Skin epidermis (tissue), 12 donors: Measurements from ENCODE around the gene MRPS15.
A peak's percentile ranks its signal among the peaks of the same experiment; 100 is the strongest.
"Not testable (repeated sequence)": the region's sequence is repeated elsewhere in the genome, so short reads cannot be mapped to it uniquely, and the experiment has no call there.

ENCODE experiments used
- H3K27ac ChIP-seq, 21 experiments: fragments of 200-600 bp; sonication (generic) in 11 of 21; one replicate each; pipeline ENCODE4 v1.5.0; 2020; ENCODE audit warnings: mild to moderate bottlenecking in 3 of 21, inconsistent platforms in 2 of 21, moderate library complexity in 2 of 21
- H3K4me3 ChIP-seq, 7 experiments: fragments of 200-600 bp; sonication (generic) in 2 of 7; one replicate each; pipeline ENCODE4 v1.5.0; 2020; ENCODE audit warnings: inconsistent platforms in 2 of 7, mild to moderate bottlenecking in 2 of 7, moderate library complexity in 1 of 7

Gene MRPS15

DNA sequence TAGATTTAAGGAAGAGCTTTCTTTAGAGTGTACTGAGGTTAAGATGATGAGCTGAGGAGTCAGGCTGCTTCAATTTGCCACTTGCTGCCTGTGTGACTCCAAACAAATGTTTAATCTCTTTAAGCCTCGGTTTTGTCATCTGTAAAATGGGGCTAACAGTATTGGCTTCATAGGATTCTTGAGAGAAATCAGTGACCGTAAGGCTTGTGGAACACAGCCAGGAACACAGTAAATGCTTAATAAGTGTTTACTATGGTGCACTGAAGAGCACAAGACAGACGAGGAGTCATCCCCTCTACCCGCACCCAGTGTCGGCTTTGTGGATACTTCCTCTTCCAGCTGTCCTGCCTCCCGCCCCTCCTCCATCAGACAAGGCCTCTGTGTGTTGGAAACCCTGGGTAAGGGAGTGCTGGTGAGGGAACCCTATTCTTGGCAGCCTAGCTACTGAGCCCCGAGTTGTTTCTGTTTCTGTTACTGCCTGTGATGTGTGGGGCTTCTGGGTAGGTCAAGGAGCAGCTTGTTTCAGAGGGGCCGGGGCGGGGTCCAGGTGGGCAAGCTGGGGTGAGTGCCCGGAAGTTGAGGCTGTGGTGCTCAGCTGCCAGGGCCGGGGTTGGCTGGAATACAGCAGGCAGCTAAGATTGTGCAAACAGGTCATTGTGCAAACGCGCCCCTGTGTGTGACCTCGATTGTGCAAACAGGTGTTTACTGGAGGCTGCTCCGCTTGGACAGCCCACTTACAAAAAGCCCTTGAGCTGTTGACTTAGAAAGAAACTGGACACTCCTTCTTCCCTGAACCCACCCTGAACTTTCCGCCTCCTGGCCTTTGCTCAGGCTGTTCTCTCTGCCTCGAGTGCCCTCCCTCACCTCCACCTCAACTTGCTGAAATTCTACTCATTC is 22.5 kb upstream of the MRPS15 start:
- H3K4me3 ChIP-seq, result no peak overlapping the region

DNA sequence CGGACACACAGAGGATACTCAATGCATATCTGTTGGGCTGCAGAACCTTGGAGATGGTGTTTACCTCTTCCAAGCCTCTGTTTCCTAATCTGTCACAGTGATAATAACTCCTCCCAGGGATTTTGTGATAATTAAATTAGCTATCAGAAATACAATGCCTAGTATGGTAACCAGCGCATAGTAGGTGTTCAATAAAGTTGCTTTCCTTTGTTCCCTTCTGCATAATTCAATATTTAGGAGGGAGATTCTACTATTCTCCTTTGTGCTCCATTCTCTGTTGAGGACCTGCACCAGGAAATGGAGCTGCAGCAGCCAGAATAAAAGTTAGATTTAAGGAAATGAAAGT is 21.9 kb upstream of the MRPS15 start:
- Histone ChIP-seq H3K4me3 (no peak overlapping the region), H3K27ac (peak overlapping the region in 7 of 21 experiments; percentile 45 to 67 (median 56))

More for the DNA sequence above, 22.5 kb upstream of the MRPS15 start:
- H3K27ac ChIP-seq, result peak overlapping the region in 11 of 21 experiments; percentile 1 to 67 (median 53)

DNA sequence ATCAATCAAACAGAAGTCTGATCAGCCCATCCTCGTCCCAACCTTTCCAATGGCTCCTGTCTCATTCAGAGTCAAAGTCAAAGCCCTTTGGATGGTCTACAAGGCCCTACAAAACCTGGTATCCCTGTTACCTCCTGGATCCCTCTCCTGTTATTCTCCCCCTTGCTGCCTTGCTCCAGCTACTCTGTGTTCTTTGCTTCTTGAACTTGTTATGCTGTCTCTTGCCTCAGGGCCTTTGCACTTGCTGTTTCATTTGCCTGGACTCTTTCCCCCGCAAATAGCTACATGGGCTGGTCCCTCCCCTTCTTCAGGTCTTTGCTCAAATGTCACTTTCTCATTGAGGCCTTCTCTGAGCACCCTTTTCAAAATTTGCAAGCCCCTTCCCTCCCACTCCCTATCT is 19.9 kb upstream of the MRPS15 start:
- no peak overlapping the region for H3K27ac ChIP-seq

DNA sequence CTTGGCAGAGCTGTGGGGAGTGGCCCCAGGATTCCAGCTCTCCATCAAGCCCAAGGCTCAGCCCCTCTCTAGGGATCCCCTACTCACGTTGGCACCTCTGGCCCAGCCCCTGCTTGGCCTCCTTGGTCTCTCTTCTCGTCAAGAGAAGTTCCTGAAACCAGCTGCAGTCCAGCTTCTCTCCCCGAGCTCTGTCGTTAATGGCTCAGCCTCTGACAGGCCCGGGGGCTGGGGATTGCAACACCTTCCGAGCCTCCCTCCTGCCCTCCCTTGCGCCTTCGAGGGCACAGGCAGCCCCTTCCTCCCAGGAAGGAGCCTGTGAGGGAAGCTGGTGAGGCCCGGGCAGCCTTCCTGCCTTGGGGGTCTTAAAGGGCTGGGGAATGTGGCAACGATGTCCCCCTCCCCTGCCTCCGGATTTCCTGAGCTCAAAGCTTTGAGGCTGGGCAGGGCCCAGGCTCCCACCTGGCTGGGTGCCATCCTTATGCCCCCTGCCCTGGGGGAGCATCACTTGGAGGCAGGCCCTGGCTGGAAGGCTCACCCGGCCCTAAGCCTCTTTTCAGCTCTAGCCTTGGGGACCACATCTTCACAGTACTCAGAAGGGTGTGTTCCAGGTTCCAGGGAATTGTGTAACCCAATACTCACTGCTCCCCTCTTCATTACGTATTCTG is 18.7 kb upstream of the MRPS15 start, which contains the start of gene CSF3R:
Gene CSF3R, minus strand, starts transcription at position 190 of the 665 bp plus-strand sequence. CDS start 3,417 bp downstream, outside the sequence.
- H3K4me3 ChIP-seq, result peak within 1 kb of the TSS in 3 of 7 experiments; percentile 6 to 15 (median 9)

More for the DNA sequence above, 19.9 kb upstream of the MRPS15 start:
- H3K4me3 ChIP-seq, result no peak overlapping the region

DNA sequence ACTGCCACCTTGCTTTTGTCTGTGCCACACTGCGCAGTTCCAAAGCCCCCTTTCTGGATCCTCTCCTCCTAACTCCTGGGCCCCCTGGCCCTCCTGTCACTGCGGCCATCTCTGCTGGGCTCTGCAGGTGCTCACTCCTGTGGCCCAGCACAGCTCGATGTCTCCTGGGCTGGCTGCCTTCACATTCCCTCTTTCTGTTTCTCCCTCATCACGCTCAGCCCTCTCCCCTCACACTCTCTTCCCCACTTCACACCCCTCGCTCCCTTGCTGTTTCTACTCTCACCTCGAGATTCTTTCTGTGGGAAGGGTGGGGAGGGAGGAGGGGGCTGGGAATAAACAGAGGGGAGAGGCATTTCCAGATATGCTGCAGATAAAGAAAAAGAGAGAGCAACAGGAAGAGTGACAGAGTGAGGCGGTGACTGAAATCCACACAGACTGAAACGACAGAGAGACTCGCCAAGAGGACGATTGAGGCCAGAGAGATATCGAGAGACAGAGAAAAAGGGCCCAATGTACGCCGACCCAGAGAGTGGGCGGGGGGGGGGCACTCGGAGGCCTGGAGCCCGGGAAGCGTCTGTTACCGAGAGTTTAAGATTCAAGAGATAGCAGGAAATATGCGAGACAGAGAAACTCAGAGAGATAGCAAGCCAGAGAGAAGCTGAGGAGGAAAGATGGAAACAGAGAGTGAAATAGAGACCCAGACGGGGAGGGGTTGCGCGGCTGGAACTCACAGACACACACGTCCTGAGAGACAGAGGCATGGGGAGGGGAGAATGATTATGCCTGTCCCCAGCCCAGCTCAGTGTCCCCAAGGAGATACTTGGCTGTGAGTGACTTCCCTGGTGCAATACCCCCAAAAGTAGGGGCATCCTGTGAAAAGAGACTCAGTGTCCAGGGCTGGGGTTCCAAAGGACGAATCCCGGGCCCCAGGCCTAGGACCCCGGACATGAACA is 17.9 kb upstream of the MRPS15 start:
- H3K27ac ChIP-seq, result peak overlapping the region in 15 of 21 experiments; percentile 1 to 71 (median 34)
- H3K4me3 ChIP-seq, result peak overlapping the region in 3 of 7 experiments; percentile 6 to 15 (median 9)

More for the DNA sequence above, 18.7 kb upstream of the MRPS15 start, which contains the start of gene CSF3R:
- H3K27ac ChIP-seq, result peak within 1 kb of the TSS in 15 of 21 experiments; percentile 1 to 71 (median 35)

DNA sequence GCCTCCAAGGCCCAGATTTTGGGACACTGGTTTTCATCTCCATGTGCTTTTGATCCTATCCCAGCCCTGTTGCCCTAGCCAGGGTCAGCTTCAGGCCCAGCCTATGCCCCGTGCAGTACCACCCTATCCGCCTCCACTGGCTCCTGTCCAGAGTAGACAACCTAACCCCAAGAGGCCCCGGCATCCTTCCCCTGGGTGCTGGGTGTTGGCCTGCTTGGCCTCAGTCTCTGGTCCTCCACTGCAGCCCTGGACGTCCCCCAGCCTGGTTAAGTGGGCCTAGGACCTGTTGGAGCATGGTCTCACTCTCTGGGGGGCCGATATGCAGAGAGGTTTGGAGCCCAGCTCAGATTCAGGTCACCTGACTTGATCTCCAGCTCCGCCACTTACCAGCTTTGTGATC is 16.9 kb upstream of the MRPS15 start:
- Histone ChIP-seq H3K4me3 (no peak overlapping the region), H3K27ac (no peak overlapping the region)

DNA sequence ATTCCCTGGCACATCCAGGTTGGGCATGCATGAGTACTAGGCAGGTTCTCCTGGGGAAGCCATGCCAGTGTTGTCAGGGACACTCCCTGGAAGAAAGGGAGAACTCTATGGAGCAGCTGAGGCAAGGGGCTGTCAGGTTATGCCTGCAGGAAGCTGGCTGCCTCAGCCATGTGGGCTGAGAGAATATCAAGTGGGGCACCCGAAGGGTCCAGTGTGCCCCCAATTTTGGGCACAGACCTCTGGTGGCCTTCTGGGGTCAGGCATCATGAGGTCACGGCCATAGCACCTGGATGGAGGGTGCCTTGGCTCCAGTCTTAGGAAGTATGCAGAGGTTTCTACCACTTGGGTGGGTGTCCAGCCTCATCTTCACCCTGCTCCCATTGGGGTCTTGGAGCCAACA is 16.0 kb upstream of the MRPS15 start:
- H3K27ac ChIP-seq, result no peak overlapping the region
- H3K4me3 ChIP-seq, result no peak overlapping the region

DNA sequence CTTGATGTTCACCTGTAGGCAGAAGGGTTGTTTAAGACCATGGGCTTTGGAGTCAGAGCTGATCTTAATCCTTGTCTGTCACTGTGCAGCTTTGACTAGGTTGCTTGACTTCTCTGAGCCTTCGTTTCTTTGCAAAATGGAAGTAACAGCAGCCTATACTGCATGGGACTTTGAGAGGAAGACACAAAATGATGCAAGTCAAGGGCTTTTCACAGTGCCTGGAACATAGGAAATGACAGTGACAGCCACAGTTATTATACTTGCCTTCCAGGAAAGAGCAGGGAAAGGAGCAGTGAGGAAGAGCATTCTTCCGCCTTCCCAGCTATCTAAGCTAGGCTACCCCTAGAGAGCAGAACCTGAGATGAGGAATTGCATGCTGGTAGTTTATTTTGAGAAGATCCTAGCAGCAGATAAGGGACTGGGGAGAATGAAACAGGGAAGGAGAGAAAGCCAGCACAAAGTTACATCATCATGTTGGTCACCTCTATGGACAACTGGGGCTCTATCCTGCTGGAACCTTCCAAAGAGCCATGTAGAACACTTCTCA is 15.4 kb upstream of the MRPS15 start:
- Histone ChIP-seq H3K27ac (no peak overlapping the region), H3K4me3 (no peak overlapping the region)

DNA sequence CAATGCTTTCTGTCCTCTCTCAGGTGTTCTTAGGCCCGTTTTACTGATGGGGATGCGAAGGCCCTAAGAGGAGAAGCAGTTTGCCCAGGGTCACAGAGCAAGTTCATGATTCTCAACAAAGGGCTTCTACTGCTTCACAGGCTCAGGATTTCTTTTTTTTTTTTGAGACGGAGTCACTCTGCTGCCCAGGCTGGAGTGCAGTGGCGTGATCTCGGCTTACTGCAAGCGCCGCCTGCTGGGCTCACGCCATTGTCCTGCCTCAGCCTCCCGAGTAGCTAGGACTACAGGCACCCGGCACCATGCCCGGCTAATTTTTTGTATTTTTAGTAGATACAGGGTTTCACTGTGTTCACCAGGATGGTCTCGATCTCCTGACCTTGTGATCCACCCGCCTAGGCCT is 13.4 kb upstream of the MRPS15 start:
- not testable (repeated sequence) for H3K27ac ChIP-seq, H3K4me3 ChIP-seq

DNA sequence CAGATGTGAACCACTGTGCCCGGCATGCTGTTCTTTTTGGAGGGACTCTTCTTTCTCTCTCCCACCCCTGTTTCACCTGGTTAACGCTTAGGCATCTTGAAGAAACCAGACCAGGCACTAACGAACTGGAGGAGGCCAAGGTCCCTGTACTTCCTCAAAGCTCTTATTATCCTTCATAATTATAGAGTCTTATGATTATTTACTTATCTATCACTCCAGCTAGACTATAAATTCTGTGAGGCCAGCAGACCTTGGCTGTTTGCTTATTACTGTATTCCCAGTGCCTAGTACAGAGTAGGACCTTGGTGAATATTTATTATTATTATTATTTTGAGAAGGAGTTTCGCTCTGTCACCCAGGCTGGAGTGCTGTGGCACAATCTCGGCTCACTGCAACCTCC is 12.8 kb upstream of the MRPS15 start:
- H3K27ac ChIP-seq, result no peak overlapping the region
- no peak overlapping the region for H3K4me3 ChIP-seq

DNA sequence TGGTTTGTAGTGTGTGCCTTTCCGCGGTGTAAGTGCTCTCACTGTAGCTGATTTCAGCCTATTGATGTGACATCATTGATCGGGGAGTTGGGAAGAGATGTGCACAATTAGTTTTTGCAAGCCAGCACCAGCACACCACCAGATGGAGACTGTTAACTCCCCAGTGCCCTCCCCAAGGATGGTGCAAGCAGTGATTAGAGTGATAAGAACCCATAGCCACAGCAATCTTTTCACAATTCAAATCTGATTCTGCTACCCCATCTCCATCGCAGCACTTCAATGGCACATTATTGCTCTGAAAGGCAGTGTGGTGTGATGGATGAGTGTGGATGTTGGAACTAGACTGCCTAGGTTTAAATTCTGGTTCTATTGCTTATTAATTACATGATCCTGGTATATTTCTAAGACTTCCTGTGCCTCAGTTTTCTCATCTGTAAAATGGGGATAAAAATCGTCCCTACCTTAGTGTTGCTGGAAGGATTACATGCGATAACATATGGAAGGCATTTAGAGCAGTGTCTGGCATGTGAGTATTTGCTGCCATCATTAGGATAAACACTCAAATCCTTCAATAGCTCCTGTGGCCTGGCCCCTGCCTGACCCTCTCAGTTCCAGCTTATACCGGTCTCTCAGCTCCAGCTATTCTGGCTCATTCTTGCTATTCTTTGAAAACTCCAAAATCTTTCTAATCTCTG is 11.9 kb upstream of the MRPS15 start:
- no peak overlapping the region for H3K27ac ChIP-seq
- no peak overlapping the region for H3K4me3 ChIP-seq

DNA sequence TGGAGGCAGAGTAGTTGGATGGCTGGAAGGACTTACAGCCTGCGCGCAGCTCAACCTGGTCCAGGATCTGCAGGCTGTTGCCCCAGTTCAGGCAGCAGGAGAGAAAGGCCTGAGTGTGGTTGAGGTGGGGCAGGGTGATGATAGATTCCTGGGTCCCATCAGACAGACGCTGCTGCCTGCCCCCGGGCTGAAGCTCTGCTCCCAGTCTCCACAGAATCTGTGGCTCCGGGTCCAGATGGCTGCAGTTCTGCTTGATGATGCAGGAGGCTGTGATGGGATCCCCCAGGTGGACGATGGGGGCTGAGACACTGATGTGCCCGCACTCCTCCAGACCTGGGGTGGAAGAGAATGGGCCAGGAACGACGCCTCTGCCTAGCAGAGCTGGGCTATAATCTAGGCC is 11.2 kb upstream of the MRPS15 start:
- Histone ChIP-seq H3K4me3 (no peak overlapping the region), H3K27ac (no peak overlapping the region)

DNA sequence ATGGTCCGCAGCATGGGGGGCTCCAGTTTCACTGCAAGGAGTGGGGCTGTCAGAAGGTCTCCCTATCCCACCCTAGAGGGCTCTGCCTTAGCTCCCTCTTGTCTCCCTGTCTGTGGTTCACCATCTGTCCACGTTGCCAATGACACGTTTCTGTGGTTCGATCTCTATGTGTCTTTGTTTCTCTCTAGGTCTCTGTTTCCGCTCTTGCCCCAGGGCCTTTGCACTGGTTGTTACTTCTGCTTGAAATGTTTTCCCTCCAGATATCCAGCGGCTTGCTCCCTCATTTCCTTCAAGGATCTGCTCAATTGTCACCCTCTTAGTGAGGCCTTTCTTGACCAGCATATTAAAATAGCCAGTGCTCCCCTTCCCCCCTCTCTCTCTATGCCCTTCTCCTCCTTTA is 8.5 kb upstream of the MRPS15 start:
- Histone ChIP-seq H3K27ac (no peak overlapping the region), H3K4me3 (no peak overlapping the region)

DNA sequence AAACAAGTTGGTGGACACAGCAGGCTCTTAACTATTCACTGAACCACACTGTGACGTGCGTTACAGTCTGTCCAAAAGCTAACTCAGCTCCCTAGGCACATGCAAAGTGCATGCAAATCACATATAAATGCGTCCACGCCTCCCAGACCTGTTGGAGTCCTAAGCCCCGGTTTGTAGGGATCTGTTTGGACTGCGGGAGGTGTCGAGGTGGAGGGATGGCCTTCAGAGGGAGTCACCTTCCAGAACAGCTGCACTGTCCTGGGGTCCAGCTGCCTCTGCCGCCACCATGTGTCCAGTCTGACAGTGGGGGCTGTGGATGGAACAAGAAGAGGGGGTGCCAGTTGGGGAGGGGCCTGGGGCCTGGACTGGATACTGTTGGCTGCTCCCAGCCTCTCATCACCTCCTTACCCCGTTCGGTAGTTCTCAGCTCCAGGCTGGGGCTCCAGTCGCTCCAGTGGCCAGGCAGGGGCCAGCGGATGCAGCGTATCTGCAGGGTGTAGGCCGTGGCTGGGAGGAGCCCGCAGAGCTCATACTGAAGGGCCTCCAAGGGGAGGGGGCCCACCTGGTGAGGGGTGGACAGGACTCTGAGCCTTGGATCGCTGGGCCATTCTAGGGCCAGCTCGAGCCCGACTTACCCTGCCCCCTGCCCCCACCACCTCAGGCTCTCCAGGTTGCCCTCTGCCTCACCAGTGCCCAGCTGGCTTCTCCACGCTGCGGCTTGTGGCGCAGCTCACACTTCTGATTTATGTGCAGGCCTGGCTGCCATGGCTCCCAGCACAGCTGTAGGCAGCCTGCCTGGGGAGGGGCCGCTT is 7.9 kb upstream of the MRPS15 start:
- H3K4me3 ChIP-seq, result no peak overlapping the region

DNA sequence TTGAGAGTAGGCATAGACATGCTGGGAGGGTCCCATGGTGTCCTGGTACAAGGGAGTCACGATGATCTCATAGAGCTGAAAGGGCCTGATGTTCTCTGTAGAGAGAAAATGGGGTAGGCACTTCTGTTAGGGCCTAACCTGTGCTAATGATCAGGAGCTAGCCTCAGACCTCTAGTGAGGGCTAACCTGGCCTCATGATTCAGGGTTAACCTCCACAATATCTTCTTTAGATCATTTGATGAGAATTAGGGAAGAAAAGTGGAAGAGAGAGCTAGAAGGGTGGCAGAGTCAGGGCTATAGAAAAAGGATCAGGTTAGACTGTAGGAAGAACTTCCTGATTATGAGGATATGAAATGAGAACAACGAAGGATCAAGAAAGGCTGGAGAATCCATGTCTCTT is 5.0 kb upstream of the MRPS15 start:
- no peak overlapping the region for H3K4me3 ChIP-seq
- H3K27ac ChIP-seq, result no peak overlapping the region

More for the DNA sequence above, 7.9 kb upstream of the MRPS15 start:
- no peak overlapping the region for H3K27ac ChIP-seq

DNA sequence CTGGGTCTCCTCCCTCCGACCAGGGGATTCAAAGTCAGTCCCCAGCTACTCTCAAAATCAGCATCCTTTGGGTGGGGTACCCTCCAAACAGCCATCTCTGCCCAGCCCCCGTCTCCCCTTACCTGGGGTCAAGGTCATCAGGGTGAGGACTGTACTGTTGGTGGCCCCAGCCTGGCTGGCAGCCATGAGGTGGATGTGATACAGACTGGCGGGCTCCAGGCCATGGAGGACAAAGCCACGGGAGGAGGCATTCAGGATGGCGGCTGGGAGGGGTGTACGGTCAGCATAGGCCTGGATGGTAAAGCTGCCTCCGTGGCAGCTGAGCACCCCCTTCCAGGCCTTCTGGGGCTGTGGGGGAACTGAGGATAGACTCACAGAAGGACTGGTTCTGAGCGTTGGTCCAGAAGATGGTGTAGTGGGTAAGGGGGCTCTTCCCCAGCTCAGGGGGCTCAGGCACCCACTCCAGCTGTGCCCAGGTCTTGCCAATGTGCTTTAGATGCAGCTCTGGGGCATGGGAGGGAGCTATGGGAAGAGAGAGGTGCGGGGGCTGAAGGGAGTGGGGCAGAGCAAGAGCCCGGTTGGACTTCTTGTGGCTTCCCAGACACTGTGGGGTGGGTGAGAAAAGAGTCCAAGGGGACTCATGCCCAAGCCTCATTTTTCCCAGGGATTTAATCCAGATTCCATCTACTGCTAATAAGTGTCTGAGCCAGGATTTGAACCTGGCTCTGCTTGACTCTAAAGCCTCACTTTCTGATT is 3.7 kb upstream of the MRPS15 start:
- Histone ChIP-seq H3K4me3 (no peak overlapping the region), H3K27ac (no peak overlapping the region)

DNA sequence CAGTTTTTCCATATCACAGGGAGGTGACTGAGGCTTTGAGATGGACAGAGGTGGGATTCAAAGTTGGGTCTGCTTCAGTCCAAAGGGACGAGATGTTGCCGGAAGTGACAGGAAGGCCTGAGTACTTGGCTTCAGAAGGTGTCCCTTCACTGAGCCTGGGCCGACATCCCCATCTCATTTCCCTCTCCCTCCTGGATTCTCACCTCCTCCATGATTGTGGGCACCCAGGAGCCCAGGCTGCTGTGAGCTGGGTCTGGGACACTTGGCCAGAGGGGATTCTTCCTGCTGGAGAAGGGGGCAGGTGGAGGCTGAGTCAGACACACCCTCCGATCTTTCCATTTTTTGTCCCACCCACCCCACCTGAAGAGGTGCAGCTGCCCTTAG is 2.8 kb upstream of the MRPS15 start:
- Histone ChIP-seq H3K4me3 (no peak overlapping the region), H3K27ac (no peak overlapping the region)
